Mesenteric fat pad (tissue), 1 donor: ENCODE results near the gene PM20D2. TPM values are rescaled to one million over a fixed set of nuclear protein-coding genes. Genes with fewer than 3 reads are reported as not detected.

Experiments used
- DNase-seq: peaks from one replicate; pipeline ENCODE4 v3.0.0-alpha.2; 2020; ENCODE audit warnings: low spot score
- total RNA-seq: library from RNA; stranded (reverse); fragmentation: NEBNext Ultra II Directional; extraction: Animal tissue kit (Norgen Biotek cat#: 25700); gene quantifications from one replicate; pipeline ENCODE4 v1.2.1, GENCODE V29; 2021
- donor health status: DM: yes; HTN: yes; CAD: no.

Gene PM20D2
- total RNA-seq, 1 donor from 2014 or later = 3.9 TPM

DNA sequence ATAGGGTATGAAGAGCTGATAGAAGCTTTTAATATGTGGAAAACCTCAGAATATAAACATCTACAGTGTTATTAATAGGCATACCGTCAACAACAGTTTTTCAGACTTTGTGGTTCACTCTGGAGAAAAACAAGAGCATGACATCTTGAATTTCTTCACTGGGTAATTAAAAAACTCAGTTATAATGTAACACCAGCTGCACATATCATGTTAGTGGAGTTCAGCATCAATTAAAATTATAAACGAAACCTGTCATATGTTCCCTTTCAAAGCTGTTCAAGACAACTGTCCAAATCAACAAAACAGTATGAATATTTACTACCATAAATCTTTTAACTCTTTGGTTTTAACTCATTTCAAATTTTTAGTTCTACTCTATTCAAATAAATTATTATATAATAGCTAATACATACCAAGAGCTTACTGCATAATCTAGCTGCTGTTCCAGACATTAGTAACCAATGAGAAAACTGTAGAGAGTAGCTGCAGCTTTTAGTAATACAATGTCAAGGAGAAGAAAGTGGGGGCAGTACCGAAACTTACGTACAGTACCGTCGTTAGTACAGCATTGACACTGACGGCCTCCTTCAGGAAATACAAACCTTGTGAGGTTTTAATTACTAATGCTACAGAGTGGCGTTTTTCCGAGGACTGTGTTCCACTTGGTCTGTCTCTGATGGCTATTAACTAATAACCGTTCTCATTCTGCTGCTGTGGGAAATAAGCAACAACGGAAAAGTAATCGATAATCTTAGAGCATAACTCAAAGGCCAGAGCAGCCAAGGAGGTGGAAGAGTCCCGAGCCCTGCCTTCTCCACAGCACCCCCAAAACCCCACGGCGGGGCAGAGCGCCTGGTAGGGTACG, 532 bp upstream of the PM20D2 start:
- DNase-seq = no peak

DNA sequence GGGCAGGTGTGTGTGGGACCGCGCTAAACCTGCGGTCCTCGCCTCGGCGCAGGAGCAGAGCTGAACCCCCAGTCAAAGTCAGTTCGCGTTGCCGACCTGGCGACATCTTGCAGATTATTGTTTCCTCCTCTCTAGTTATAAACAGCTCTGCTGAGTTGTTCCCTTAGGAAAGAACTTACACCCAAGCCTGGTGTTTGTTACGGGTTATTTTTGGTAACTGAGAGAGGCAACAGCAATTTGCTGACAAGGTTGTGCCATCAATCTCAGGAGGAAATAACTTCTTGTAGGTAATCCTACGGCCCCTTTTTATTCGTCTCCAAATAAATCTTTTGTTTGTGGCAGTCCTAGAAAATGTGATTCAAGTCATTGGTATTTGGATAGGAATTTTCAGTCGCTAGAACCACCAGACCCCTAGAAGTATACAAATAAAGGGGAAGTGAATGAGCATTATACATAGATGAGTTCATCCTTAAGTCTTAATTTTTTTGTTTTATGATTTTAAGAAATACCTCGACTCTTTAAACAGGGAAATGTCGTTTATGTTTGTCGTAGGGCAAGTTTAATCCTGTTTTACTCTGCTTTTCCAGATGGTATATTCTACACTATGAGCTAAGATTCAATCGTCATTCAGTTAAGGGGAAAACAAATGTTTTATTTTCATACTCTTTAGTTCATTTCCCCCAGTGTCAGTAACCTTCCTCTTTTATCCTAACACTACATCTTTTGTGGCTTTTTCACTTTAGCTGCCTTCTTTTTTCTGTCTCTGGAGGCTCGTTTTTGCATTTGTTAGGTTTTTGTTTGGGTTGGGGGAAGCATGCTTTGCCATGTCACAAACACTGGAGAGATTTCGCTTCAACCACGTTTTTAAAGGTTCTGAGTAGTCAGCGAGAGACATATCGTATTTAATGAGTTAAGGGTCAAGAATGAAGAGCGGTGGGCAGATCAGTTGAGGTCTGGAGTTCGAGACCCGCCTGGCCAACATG, 1.2 kb downstream of the PM20D2 start:
- no peak for DNase-seq

GRCh38 chr6:89148016-89148750, 2.3 kb downstream of the PM20D2 start:
- DNase-seq = no peak

DNA sequence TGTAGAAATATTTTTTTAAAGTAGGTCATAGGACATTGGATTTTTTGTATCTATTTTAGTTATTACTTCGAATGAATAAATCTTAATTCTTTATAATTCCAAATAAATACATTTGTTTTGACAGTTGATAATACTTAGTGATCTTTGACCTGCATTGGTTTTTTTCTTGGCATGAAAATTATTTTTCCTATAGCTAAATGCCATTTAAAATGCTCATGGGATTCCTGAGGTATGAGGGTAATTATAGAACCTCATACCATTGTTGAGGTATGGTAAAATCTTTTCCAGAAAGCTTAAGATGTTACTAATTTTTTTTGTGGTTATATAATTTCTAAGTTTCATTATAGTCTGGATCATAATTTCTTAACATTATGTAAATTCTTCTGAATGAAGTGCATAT, 8.3 kb downstream of the PM20D2 start:
- DNase-seq = no peak

DNA sequence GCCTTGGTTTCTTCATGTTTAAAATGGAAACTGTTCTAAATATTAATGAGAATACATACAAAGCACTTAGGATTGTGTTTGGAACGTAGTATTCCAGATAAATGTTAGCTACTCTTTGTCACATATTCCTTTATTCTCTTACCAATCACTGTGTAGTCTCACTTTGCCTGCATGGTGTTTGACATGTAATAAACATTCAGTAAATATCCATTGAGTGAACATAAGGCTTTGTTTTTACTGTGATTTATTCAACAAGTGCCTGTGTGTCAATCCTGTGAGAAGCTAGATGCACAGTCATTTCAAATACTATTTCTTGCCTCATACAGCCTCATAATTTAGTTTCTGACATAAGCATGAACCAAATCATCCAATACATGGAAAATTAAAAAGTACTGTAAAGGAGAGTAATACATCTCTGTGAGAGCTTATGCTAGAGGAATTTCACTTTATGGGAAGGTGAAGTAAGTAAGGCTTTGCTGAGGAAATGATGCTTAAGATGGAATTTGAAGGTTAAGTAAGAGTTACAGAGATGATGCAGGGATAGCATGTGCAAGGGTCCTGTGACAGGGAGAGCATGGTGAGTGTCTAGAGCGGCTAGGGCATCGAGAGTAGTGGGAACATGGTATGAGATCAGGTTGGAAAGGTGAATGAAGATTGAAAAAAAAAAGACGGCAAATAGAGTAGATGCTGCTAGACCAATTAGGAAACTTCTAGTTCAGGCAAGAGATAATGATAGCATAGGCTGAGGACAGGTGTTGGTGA, 14.7 kb downstream of the PM20D2 start:
- DNase-seq = no peak

DNA sequence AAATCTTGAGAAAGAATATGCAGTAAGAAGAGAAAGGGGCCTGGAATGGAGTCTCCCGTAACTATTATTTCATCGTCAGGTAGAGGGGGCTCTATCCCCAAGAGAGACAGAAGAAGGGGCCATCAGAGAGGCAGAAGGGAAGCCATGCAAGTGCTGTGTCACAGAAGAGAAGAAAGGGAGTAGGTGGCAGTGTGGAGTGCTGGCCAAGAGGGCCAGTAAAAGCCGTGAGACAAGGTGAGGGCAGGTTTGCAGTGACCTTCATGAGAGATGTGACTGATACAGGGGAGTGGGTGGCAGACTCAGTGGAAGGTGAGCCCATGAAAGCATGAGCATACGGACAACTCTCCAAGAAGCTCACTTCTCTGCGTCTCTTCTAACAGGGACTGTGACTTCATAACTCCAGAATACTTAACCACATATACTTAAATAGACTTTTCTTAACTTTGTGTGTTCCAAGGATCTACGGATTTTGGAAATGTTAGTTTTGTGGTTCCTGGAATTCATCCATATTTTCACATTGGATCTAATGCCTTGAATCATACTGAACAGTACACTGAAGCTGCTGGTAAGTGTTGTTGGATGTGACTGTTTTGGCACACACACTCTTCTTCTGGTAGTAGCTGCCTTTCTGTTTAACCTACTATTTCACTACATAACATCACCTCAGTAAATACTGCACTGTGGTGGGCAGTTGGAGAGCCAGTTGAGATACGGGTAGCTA, 15.6 kb downstream of the PM20D2 start:
- no peak for DNase-seq

DNA sequence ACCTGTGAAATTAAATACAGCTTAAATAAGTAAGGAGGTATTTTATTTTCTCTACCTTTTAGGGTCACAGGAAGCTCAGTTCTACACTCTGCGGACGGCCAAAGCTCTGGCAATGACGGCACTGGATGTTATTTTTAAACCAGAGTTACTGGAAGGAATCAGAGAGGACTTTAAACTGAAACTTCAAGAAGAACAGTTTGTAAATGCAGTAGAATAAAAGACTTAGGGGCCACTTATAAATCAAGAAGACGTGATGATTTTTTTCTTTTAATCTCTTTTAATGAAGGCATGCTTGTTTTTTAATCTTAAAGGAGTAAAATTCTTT, 16.2 kb downstream of the PM20D2 start:
- no peak for DNase-seq

GRCh38 chr6:89172131-89172530, 26.3 kb downstream of the PM20D2 start:
- DNase-seq = no peak

- DNase-seq = no peak
Measured at GRCh38 chr6:89173634-89174033, 27.8 kb downstream of the PM20D2 start.

- DNase-seq = no peak
Measured at GRCh38 chr6:89180112-89180511, 34.3 kb downstream of the PM20D2 start.

- no peak for DNase-seq
Measured at GRCh38 chr6:89180971-89181370, 35.1 kb downstream of the PM20D2 start.

GRCh38 chr6:89183294-89183693, 37.4 kb downstream of the PM20D2 start:
- DNase-seq = no peak

GRCh38 chr6:89184344-89184743, 38.5 kb downstream of the PM20D2 start:
- no peak for DNase-seq

GRCh38 chr6:89186762-89187161, 40.9 kb downstream of the PM20D2 start:
- DNase-seq = no peak

GRCh38 chr6:89187504-89187903, 41.6 kb downstream of the PM20D2 start:
- DNase-seq = no peak

- DNase-seq = no peak
Measured at GRCh38 chr6:89190741-89191140, 44.9 kb downstream of the PM20D2 start.

DNA sequence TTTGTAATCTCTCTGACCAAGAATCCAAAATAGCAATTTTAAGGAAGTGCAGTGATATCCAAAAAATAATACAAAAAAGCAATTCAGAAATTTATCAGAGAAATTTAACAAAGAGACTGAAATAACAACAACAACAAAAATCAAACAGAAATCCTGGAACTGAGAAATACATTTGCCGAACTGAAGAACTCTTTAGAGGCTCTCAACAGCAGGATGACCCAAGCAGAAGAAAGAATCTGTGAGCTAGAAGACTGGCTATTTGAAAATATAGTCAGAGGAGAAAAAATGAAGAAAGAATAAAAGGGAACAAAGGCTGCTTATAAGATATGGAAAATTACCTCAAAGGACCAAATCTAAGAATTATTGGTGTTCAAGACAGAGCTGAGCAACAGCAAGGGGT, 48.7 kb downstream of the PM20D2 start:
- DNase-seq = no peak

GRCh38 chr6:89197141-89197540, 51.3 kb downstream of the PM20D2 start:
- no peak for DNase-seq

GRCh38 chr6:89198235-89198634, 52.4 kb downstream of the PM20D2 start:
- no peak for DNase-seq

DNA sequence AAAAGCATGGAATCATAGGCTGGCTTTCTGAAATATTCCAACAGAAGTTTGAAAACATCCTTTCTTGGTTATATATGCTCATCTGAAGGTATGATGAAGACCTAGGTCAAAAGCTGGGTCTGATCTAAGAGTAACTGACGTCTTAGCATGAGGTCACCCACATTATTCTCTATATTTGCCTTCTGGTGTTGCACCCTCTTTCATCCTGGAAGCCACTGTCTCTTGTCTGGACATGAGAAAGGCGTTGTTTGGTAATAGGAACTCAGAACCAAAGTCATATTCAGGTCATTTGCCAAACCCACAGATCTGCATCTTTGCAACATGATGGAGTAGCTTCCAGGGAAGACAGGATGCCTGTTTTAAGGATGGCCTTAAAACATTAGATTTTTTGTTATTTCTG, 53.7 kb downstream of the PM20D2 start:
- no peak for DNase-seq
